ENCODE data around the gene LPCAT1.
"Not testable (repeated sequence)": the region's sequence is repeated elsewhere in the genome, so short reads cannot be mapped to it uniquely, and the experiment has no call there.

LPCAT1 gene

DNA sequence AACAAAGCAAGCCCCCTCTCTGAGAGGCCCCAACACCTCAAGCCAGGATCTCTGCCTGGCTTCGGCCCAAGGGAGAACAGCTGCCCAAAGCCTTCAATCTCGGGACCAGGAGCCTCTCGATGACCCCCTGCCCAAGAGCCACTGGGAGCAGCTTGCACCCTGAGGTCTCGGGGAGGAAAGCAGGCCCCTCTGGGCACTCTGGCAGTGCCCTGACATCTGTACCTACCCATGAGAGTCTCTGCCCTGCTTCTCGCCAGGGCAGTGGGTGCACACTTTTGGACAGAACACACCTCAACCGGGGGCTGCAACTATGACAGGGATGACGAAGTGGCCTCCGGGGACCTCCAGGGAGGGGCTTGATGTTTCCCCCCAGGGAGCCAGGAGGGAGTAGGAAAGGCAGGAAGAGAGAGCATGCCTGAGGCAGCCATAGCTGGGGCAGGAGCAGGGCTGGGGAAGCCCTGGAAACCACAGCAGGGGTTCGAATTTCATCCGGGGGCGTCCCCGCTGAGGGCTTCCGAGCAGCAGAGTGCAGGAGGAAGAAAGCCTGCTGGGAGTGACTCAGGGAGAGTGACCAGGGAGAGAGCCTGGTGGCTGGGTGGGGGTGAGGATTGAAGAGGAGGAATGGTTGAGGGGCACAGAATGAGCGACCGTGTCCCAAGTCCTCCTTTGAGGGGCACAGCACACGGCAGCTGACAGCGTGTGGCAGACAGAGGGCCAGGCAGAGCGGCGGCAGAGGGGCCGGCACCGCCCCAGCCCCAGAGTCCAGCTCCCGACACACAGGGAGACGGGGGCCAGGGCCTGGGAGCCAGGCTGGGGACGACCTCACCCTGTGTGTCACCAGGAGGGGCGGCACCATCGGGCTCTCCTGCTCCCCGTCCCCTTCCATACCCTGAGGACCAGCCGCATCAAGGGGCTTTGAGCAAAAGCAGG is 1.8 kb downstream of the LPCAT1 start:
- DNase-seq = no peak

DNA sequence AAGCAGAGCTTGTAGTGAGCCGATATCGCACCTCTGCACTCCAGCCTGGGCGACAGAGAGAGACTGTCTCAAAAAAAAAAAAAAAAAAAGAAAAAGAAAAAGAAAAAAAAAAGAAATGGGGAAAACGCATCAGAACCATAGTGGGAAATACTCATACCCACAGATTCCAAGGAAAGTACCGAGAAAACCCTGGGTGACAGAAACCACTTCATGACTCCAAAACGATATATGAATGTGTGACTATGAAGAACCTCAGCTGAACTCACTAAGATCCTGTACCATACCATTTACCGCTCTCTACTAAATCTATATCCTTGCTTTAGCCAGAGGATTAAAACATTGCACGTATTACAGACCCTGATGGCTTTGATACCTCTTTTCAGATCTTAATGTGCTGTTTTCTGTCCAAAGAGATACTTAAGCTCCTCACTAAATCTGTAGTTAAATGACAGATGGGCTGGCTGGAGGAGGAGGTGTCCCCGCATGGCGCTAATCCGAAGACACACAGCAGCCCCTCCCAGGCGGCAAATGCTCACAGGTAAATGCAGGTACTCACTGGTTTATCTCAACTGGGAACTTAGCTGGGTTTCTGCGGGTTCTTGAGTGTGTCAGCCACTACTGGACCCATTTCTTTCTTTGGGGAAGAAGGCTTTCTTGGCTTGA is 2.8 kb downstream of the LPCAT1 start:
- DNase-seq = peak in 1 of 3 experiments; percentile 16

DNA sequence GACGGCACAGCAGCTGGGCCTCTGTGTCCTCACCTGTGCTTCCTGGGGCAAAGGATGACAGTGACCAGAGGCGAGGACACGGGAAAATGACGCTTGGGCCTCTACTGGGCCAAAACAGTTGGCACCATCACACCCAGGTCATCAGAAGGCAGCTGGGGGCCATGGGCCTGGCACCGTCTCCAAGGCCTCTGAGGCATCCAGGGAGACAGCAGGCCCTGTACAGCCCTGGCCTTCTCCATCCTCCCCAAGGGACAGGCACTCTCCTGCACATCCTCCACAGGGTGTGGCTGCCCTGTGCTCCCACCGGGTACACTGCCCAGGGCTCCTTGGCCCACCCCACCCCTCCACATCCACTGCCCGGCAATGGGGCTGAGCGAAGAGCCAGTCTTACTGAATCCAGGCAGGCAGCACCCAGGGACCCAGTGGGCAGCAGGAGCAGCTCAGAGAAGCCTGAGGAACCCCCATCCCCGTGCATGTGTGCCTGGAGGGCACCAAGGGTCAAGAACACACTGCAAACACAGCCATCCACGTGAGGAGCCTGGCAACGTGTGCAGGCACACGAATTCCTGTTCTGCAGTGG is 4.0 kb downstream of the LPCAT1 start:
- no peak for DNase-seq

DNA sequence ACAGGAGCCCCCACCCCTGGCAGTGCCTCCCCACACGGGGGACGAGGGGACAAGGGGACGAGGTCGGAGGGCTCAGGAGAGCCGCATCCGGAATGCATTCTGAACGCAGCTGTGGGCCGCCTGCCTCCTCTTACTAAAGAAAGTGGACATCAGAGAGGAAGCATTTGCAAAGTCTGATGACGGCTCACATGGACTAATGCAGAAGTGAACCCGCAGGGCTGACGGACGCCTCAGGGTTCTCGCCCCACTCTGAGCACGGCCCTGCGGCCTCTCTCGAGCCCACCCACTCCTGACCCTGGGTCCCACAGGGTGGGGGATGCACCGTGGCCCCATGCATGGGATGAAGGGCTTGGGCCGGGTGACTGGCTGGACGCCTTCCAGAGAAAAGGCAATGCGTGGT is 5.9 kb downstream of the LPCAT1 start:
- DNase-seq = no peak

DNA sequence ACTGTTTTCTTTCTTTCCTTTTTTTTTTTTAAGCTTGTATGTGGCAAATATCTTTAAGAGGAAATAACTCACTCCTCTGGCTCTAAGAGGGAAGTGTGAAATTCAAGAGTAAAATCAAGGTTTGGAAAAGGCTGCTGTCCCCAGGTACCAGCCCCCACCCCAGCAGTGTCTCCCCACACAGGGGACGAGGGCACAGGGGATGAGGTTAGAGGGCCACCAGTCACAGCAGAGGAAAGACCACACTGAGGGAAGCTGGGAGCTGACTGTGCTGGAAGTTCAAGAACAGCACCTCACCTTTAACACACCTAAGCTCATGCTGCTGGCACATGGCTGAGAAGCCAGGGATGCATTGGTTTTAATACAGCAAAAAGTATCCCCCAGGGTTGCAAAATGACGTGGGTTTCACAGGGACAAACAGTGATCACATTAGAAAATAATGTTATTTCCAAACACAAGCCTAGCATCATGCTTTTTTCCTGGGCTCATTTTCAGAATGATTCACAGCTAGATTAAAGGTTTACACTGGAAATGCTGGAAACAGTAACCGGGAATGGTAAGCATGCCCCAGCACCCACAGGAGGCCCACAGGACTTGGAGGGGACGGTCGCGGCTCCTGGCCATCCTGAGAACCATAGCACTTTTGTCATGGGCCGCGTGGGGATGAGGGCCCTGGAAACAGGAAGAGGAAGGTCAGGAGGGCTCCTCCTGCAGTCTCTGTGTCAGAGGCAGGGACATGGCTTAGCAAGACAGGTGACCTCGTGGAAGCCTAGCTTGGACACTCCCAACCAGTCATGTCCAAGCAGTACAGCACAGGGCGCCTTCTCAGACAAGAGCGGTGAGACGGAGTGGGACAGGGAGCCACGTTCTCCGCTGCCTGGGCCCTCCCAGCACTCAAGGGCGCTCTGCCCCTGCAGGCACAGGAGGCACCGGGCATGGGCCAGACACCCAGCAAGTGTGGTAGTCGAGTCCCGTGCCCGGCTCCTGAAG is 6.9 kb downstream of the LPCAT1 start:
- DNase-seq = no peak

DNA sequence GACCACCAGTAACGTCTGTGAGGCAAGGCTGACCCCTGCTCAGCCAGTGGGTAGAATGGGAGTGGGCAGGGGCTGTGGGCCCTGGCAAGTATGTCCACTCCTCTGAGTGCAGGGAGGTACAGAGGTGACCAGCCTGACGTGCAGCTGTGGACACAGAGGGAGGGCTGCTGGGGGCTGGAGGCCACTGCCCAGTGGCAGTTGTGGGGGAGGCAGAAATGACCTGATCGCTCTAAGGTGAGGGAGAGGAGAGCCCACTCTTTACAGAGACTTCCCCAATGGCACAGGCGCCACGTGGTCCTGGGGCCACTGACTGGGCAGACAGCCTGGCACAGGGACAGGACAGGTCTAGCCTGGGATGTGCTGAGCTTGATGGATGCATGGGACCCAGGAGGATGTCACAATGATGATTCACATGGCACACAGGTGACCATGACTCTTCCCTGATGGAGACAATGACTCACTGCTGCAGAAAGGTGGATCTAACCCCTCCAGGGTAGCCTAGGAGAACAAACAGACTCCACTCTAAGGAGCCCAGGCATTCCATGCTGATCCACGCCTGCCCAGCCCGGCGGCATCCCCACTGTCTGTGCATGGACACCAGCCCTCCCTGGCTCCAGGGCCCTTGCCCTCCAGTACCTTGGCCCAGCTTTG is 7.7 kb downstream of the LPCAT1 start:
- DNase-seq = no peak

DNA sequence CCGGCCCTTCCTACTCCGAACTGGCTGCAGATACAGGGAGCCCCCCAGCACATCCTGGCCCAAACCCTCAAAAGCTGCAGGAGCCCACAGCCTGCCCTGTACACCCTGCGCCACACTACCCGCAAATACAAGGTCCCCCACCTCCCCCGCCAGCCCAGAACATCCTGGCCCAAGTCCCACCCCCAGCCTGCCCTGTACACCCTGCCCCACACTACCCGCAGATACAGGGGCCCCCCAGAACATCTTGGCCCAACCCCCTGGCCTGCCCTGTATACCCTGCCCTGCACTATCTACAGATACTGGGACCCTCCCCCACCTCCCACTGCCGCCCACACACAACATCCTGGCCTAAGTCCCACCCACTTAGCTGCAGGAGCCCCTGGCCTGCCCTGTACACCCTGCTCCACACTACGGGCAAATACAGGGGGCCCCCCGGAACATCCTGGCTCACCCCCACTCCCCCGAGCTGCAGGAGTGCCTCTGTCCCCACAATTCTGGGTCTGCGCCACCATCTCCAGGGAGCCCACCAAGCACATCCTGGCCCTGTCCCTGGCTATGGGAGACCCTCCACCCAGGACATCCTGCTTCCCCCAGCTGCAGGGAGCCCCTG is 8.3 kb downstream of the LPCAT1 start:
- no peak for DNase-seq

DNA sequence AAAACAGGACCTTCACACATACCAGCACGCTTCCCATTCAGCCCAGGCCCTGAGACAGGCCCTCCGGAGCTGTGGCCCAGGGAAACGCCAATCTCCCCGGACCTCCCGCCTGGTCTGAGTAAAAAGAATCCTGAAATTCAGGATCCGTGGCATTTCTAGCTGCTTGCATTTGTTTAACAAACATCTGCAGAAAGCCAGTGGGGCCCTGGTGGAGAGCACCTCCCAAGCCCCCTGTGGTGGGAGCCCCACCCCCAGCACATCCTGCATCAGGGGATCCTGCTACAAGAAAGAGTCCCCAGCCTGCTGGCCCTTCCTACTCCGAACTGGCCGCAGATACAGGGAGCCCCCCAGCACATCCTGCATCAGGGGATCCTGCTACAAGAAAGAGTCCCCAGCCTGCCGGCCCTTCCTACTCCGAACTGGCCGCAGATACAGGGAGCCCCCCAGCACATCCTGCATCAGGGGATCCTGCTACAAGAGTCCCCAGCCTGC is 8.9 kb downstream of the LPCAT1 start:
- DNase-seq = not testable (repeated sequence)

DNA sequence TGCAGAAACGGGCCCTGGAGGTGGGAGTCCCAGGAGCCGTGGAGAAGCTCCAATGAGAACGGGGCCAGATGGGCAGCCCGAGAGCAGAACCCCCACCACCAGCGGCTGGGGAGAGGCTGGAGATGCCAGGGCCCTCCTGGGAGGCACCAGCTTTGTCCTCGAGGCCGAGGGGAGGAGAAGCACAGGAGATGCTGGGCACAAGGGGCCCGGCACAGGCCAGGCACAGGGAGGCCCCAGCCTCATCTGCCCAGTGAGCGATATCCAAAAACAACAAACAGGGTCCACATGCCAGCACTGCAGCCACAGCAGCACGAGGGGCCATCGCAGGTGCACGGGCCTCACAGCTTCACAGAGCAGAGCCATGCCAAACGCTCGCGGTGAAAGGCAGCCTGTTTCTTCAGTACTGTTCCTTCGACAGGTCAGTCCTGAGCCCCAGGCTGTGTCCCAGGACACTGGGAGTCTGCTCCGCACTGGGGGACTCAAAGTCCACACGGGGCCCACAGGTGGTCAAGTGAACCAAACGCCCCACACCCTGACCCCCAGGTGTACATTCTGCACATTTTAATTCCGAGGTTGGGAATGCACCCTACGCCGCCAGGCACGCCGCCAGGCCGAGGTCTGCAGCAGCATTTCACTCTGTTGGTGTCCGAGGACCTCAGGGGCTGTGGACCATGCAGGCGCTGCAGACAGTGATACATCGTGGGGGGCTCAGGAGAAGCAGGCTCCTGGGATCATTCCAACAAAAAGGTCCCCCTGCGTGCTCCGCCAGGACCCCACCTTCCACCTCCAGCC is 9.5 kb downstream of the LPCAT1 start:
- DNase-seq = no peak

DNA sequence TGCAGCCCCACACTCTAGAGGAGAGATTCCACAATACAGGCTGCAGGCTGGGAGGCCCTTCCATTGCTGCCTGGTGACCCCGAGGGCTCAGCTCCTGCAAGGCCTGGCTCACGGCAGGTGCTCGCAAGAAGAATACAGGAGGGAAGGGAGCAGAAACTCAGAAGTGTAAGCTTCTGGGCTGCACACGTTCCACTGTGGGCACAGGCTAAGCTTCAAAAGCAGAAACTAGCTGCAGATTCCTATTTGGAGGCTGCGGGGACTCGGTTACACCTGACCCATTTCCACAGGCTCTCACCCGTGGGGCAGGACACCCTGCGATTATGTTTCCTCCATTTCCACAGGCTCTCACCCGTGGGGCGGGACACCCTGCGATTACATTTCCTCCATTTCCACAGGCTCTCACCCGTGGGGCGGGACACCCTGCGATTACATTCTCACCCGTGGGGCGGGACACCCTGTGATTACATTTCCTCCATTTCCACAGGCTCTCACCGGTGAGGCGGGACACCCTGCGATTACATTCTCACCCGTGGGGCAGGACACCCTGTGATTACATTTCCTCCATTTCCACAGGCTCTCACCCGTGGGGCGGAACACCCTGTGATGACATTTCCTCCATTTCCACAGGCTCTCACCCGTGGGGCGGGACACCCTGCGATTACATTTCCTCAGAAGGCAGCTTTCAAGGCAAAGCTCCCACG is 10.3 kb downstream of the LPCAT1 start:
- DNase-seq = peak in 1 of 3 experiments; percentile 28

DNA sequence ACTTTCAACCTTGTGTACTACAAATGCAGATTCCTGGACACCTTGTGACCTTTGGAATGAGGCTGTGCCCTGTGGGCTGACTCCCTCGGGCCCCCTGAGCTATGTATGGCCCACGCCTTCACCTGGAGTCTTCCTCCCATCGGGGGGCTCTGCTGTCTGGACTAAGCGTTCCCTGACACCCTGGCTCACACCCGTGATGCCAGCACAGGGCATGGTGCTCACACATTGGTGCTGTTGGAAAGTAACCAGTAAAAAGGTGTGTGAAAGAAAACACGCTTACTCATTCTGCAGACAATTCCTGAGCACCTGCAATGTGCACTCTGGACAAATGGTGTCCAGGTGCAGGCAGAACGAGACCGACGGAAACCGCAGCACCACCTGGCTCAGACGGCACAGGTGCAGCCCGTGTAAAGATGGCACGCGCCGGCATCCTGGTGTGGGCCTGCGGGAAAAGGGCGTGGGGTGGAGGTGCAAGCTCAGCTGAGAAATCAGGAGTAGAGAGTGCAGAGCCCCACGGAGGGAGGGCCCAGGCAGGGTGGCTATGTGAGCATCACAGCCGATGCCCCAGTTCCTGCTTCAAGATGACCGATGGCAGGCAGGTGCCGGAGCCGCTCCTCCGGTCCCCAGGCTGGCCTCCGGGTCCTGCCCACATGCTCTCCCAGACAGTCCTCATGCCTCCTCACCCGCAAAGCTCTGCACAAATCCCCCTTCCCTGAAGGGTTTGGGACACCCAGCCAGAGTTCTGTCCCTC is 11.0 kb downstream of the LPCAT1 start:
- DNase-seq = peak in 1 of 3 experiments; percentile 79

DNA sequence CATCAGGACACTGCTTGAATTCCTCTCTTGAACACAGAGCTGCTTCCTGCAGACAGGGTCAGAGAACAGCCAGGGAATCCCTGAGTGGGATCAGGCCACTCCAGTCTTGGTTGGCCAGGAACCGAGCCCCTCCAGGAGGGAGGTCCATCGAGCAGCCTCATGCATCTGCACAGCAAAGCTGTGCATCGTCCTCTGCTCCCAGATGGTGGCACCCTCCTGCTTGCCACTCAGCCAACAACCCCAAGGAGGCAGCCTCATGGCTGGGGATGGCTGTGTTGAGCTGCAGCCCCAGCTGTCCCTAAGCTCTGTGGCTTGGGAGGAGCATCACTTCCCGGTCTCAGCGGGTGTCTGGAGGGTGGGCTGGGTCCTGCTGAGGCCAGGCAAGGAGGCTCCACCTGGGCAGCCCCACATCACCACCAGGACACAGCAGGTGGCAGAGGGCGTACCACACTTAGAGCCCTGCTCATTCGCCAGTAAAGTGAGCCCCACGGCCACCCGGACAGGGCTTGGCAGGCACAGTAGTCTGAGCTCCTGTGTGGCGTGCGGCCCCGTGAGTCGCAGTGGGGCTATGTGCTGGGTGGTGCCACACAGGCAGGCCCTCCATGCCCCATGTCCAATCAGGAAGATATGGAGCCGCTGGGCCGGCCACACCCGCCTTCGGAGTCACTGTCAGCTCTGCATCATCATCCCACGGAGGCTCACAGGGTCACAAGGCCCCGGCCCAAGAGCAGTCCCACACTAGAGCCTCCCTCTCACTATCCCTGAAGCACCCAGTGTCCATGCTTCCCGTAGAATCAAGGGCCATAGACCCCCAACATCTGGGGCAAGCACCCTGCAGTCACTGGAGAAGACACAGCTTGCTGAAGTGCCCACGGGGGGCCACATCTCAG is 11.9 kb downstream of the LPCAT1 start:
- DNase-seq = no peak

DNA sequence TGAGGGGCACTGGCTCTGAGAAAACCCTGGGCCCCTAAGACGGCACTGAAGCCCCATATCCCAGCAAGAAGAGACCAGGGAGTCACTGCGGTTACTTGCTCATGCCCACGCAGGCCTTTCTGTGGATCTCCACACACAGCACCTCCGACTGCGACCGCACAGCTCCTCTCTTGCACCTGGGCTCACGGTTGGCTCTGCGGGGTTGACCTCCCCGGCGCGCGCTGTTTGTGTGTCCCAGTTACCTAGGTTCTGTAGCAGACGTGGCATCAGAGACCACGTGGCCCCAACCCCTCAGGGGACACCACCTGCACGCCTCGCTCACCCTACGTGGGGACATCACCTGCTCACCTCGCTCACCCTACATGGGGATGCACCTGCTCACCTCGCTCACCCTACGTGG is 12.7 kb downstream of the LPCAT1 start:
- DNase-seq = no peak

DNA sequence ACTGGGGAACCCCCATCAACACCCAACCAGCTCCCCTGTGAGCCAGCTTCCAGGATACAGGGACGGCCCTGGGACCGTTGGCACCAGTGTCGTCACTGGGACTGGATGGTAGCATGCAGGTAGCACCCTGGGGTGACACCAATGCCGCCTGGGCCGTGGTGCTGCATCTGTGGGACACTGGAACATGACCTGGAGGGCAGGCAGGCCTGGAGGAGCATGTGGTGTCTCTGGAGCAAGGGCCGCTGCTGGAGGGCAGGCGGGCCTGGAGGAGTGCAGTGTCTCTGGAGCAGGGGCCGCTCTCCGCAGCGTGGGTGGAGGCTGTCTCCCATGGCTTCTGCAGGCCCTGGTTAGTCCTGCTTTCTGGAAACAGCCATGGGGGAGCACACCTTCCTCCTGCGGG is 13.1 kb downstream of the LPCAT1 start:
- DNase-seq = no peak

DNA sequence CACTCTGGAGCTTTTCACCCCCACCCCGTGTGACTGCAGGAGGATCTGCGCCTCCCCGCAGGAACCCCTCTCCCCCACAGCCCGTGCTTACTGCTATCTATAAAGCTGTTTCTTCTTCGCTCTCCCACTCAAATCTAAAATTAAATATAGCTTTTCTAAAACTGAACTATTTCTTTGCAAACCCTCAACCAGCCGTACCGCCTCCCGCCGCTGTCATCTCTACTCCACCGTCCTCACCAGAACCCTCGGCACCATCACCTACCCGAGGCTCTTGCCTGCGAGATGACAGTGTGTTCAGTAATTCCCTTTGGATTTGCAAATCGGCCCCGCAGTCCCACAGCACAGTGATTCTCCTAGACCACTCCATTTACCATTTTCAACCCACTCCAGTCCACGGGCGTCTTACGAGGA is 13.6 kb downstream of the LPCAT1 start:
- no peak for DNase-seq

DNA sequence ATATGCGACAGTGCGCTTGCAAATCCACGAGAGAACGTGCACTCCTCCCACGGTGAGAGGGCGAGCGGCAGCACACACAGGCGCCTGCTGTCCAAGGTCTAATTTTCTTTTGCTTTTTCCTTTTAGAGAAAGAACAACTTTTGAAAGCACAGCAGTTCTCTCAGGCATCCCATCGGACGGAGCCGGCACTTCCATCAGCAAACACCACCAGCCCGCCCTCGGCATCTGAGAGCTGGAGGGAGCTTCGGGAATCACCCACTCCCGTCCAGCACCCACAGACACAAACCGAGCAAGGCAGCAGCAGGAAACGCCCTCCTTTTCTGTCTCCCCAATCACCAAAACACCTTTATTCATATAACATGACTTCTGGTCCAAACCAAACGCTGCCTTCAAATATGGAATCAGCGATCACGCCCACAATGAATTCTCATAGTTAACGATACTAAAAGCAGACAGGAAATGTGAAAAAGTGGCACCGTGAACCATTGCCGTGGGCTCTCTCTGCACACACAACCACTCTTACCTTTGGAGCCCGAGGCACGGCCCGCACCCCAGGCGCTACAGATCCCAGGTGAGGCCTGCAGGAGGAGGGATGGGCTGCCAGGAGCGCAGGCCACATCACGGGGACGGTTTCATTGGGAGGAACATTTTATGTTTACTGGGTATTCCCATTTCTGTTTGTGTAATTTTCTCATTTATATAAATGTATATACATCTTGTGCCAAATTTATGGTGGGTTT is 14.2 kb downstream of the LPCAT1 start:
- DNase-seq = no peak

DNA sequence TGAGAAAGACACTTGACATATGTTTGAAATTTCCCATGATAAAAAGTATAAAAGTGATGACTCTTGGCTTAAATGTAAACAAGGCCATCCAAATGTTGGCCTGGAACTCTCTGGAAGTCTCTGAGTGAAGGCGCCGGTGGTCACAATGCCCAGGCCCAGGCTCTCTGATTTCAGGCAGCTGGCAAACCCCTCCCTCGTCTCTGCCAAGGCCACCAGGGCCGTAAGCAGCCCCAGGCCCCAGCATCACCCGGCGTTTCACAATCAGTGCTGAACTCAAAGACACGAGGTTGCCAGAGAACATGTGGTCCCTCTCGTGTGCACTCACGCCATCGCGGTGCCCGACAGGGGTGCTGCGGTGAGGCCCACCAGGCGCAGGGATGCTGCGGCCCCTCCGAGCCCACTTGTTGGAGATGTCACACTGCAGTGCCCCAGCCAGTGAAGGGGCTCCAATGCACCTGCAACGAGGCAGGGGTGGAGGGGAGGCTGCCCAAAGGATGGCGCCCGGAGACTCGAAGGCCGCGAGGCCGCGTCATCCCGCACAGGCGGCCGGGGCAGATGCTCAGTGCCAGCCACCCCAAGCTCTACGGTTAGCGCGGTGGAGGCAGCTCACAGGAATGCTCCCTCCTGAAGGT is 15.0 kb downstream of the LPCAT1 start:
- no peak for DNase-seq
